ENCODE results near the gene KCTD5.

DNA sequence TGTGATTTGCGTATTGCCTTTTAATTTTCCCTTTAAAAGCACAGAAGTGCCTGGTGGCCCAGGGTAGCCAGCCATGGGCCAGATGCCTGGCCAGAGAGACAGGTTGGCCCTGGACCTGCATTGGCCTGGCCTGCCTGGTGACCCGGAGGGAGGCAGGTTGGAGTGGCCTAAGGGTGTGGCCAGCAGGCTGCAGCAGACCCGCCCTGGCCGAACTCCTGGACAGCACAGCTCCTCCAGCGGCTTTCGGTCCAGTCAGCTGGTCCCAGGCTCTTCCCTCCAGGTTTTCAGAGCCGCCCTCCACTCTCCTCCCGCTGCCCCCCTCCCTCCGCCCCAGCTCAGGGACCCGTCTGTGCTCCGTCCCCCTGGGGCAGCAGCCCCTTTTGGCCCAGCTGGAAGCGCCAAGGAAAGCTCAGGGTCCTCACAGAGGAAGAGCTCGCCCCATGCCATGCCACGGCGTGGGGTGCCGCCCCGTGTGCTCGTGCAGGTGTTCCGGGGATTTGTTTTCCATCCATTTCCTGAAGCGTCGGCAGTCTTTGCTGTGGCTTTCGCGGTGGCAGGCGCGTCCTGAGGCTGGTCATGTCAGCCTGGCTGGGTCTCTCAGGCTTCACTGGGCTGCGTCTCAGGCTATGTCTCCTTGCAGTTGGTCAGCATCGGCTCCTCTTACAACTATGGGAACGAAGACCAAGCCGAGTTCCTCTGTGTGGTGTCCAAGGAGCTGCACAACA, 19.6 kb downstream of the KCTD5 start:
- TF ChIP-seq, protein P1, sequence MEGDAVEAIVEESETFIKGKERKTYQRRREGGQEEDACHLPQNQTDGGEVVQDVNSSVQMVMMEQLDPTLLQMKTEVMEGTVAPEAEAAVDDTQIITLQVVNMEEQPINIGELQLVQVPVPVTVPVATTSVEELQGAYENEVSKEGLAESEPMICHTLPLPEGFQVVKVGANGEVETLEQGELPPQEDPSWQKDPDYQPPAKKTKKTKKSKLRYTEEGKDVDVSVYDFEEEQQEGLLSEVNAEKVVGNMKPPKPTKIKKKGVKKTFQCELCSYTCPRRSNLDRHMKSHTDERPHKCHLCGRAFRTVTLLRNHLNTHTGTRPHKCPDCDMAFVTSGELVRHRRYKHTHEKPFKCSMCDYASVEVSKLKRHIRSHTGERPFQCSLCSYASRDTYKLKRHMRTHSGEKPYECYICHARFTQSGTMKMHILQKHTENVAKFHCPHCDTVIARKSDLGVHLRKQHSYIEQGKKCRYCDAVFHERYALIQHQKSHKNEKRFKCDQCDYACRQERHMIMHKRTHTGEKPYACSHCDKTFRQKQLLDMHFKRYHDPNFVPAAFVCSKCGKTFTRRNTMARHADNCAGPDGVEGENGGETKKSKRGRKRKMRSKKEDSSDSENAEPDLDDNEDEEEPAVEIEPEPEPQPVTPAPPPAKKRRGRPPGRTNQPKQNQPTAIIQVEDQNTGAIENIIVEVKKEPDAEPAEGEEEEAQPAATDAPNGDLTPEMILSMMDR (IDR thresholded peaks at IDR 0.05; ENCODE audit: insufficient read depth, low read length, poor library complexity, severe bottlenecking) = no peak
- TF ChIP-seq EZH2phosphoT487 (conservative IDR thresholded peaks at IDR 0.05; ENCODE audit: low read length) = no peak

Data from SU-DHL-6 (cell line).